GM21737 (cell line): ENCODE measurements around the gene MAP3K4.

Source experiments
- ATAC-seq: cut with Tn5 transposase; IDR thresholded peaks from one replicate; pipeline ENCODE4 v1.9.1; 2021; ENCODE audit warnings: mild to moderate bottlenecking, moderate library complexity; ENCODE audit not compliant: unreplicated experiment

The MAP3K4 gene

GRCh38 chr6:161074496-161075121 is 83.0 kb downstream of the MAP3K4 start:
- ATAC-seq = no peak

GRCh38 chr6:161076181-161076677 is 84.7 kb downstream of the MAP3K4 start:
- no peak for ATAC-seq

GRCh38 chr6:161079566-161080262 is 88.1 kb downstream of the MAP3K4 start:
- ATAC-seq = no peak

- ATAC-seq = no peak
These were observed 88.8 kb downstream of the MAP3K4 start for GRCh38 chr6:161080263-161080970.

GRCh38 chr6:161082215-161082614 is 90.6 kb downstream of the MAP3K4 start:
- no peak for ATAC-seq

- no peak for ATAC-seq
These were observed 93.7 kb downstream of the MAP3K4 start for GRCh38 chr6:161085246-161085645.

GRCh38 chr6:161088676-161089328 is 97.2 kb downstream of the MAP3K4 start:
- ATAC-seq = no peak

- ATAC-seq = no peak
These were observed 99.6 kb downstream of the MAP3K4 start for GRCh38 chr6:161091151-161091550.

- ATAC-seq = no peak
These were observed 100.6 kb downstream of the MAP3K4 start for GRCh38 chr6:161091972-161092701.

- ATAC-seq = no peak
These were observed 103.4 kb downstream of the MAP3K4 start for GRCh38 chr6:161094955-161095354.

GRCh38 chr6:161095916-161096315 is 104.3 kb downstream of the MAP3K4 start:
- no peak for ATAC-seq

GRCh38 chr6:161100072-161100471 is 108.5 kb downstream of the MAP3K4 start:
- no peak for ATAC-seq

GRCh38 chr6:161101517-161101916 is 109.9 kb downstream of the MAP3K4 start:
- ATAC-seq = no peak

GRCh38 chr6:161103475-161103874 is 111.9 kb downstream of the MAP3K4 start:
- no peak for ATAC-seq

GRCh38 chr6:161104966-161105365 is 113.4 kb downstream of the MAP3K4 start:
- ATAC-seq = no peak

GRCh38 chr6:161105408-161105807 is 113.8 kb downstream of the MAP3K4 start:
- ATAC-seq = no peak

GRCh38 chr6:161107779-161108730 is 116.5 kb downstream of the MAP3K4 start:
- no peak for ATAC-seq

GRCh38 chr6:161108916-161109315 is 117.3 kb downstream of the MAP3K4 start:
- no peak for ATAC-seq

GRCh38 chr6:161109366-161109765 is 117.8 kb downstream of the MAP3K4 start:
- no peak for ATAC-seq
